Thoracic aorta (tissue), 2 donors: ENCODE measurements around the gene ACACA. TPM values are rescaled to one million over a fixed set of nuclear protein-coding genes. Genes with fewer than 3 reads are reported as not detected.
"Not testable (repeated sequence)": the region's sequence is repeated elsewhere in the genome, so short reads cannot be mapped to it uniquely, and the experiment has no call there.

Source experiments
- ATAC-seq: fragments of 150-250 bp; one replicate; pipeline ENCODE4 v1.8.0; 2017; ENCODE audit warnings: low read depth; ENCODE audit not compliant: insufficient number of reproducible peaks, low FRiP score
- DNase-seq: peaks from one replicate; pipeline ENCODE4 v3.0.0-alpha.2; 2020; ENCODE audit warnings: low spot score
- H3K27ac ChIP-seq, 2 donors: fragments of 200-600 bp; sonication (generic); 1 replicate in 1 of 2; 2 replicates in 1 of 2; pipeline ENCODE4 v1.5.1; 2016; ENCODE audit warnings: mild to moderate bottlenecking in 2 of 2, moderate library complexity in 2 of 2
- H3K27me3 ChIP-seq: fragments of 200-600 bp; sonication (generic); replicated peaks from 2 replicates; pipeline ENCODE4 v1.6.0; 2016; ENCODE audit warnings: mild to moderate bottlenecking; ENCODE audit not compliant: insufficient read depth
- H3K36me3 ChIP-seq: fragments of 200-600 bp; sonication (generic); one replicate; pipeline ENCODE4 v1.5.1; 2016
- H3K4me1 ChIP-seq, 2 donors: fragments of 200-600 bp; sonication (generic); 1 replicate in 1 of 2; 2 replicates in 1 of 2; pipeline versions ENCODE4 v1.5.1 to v1.6.0; 2016; ENCODE audit warnings: low read depth in 2 of 2, mild to moderate bottlenecking in 1 of 2; ENCODE audit not compliant: control insufficient read depth in 1 of 2
- H3K4me3 ChIP-seq: fragments of 200-600 bp; sonication (generic); 2 replicates; pipeline ENCODE4 v1.5.1; 2016; ENCODE audit warnings: mild to moderate bottlenecking
- H3K9me3 ChIP-seq: fragments of 200-600 bp; sonication (generic); 2 replicates; pipeline ENCODE4 v1.5.1; 2016
- total RNA-seq, 2 donors: library from RNA; depleted of rRNA; stranded (reverse); fragments of >200 nt; gene quantifications; one replicate each; pipeline versions ENCODE4 v1.1.0 to v1.2.3, GENCODE V29; 2016
- TF ChIP-seq, protein P1 (sequence below): fragments of 200-600 bp; sonication (generic); IDR thresholded peaks from one replicate; pipeline ENCODE4 v1.5.1; 2019; ENCODE audit warnings: antibody characterized with exemption

ACACA gene
- total RNA-seq = 10 to 100 TPM; 20.7 to 34.0 TPM

DNA sequence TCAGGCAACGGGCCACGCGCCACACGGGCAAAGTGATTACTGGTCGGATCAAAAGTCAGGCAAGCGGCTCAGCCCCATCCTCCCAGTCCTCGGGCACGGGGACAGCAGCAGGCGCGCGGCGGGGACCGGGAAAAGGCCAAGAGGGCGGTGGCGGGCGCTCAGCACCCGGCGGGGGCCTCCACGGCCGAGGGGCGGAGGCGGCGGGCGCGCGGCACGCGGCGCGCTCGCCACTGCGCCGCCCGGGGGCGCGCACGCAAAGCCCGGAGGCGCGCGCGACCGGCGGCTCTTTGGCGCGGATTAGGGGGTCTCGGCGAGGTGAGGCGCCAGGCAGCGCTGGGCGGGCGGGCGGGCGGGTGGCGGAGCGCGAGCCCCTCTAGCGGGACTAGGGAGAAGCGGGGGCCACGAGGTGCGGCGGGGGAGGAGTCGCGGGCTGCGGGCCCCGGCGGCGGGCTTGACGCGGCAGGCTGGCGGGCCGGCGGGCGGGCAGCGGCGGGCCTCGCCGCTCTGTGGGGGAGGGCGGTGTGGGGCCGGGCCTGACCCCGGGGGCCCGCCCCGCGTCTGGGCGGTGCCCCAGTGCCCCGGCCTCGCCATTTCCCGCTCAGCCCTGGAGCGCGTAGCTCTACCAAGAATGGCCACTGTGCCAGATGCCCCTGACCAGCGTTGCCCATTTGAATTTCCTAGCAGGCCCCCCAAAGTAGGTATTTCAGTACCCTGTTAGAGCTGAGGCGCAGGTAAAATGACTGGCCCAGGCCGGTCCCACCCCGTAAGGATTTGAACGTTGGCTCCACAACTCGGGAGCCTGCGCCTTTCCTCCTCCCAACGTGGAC is at the start of gene ACACA, which contains the start of gene TADA2A:
TSS of gene ACACA (minus strand) at position 202 of the 827 bp plus-strand sequence. CDS start 537 bp downstream, outside the sequence.
TSS of gene TADA2A (plus strand) at position 252 of the 827 bp plus-strand sequence. CDS start 4,480 bp downstream, outside the sequence.
- TF ChIP-seq, protein P1, sequence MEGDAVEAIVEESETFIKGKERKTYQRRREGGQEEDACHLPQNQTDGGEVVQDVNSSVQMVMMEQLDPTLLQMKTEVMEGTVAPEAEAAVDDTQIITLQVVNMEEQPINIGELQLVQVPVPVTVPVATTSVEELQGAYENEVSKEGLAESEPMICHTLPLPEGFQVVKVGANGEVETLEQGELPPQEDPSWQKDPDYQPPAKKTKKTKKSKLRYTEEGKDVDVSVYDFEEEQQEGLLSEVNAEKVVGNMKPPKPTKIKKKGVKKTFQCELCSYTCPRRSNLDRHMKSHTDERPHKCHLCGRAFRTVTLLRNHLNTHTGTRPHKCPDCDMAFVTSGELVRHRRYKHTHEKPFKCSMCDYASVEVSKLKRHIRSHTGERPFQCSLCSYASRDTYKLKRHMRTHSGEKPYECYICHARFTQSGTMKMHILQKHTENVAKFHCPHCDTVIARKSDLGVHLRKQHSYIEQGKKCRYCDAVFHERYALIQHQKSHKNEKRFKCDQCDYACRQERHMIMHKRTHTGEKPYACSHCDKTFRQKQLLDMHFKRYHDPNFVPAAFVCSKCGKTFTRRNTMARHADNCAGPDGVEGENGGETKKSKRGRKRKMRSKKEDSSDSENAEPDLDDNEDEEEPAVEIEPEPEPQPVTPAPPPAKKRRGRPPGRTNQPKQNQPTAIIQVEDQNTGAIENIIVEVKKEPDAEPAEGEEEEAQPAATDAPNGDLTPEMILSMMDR = peak; percentile 20
- Histone ChIP-seq H3K9me3 (no peaks in the 10 kb centered on the region), H3K27me3 (no peaks in the 10 kb centered on the region), H3K4me1 (peaks cover 13 to 25% of the 10 kb centered on the region in 2 donors), H3K36me3 (no peaks in the 10 kb centered on the region), H3K27ac (peak within 1 kb of the TSS; percentile 89 to 95), H3K4me3 (peak within 1 kb of the TSS; percentile 90)
- DNase-seq (peak; percentile 14), ATAC-seq (peak; percentile 77)

DNA sequence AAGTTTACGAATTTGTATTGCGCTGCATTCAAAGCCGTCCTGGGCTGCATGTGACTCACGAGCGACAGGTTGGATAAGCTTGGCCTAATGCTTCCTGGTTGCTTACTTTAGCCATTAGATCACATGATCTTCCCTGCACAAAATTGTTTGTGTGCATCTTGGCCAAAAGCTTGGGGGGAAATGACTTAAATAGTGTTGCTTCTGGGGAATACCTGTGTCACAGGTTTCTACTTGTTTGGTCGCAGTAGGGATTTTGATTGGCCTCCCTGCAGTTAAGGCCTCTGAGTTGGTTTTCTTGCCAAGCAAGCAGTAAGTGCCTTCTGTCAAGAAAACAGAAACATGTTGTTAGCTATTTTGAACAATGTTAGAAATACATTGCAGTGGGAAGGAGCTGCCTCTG is 43.5 kb upstream of the ACACA start:
- Histone ChIP-seq H3K9me3 (no peaks in the 10 kb centered on the region), H3K4me3 (no peak overlapping the region), H3K27ac (no peak overlapping the region), H3K4me1 (peaks cover 0 to 6% of the 10 kb centered on the region in 2 donors), H3K36me3 (peaks cover 11% of the 10 kb centered on the region), H3K27me3 (no peaks in the 10 kb centered on the region)
- DNase-seq (no peak), ATAC-seq (no peak)
- TF ChIP-seq, protein P1 = no peak

GRCh38 chr17:37447641-37448040 is 41.0 kb upstream of the ACACA start:
- no peaks in the 10 kb centered on the region for H3K9me3 ChIP-seq
- no peak overlapping the region for H3K4me3 ChIP-seq
- ATAC-seq (no peak), DNase-seq (no peak)
- H3K4me1 ChIP-seq = peaks cover 0 to 2% of the 10 kb centered on the region in 2 donors
- H3K36me3 ChIP-seq = peaks cover 20% of the 10 kb centered on the region
- TF ChIP-seq, protein P1 = no peak
- no peaks in the 10 kb centered on the region for H3K27me3 ChIP-seq
- H3K27ac ChIP-seq = no peak overlapping the region

DNA sequence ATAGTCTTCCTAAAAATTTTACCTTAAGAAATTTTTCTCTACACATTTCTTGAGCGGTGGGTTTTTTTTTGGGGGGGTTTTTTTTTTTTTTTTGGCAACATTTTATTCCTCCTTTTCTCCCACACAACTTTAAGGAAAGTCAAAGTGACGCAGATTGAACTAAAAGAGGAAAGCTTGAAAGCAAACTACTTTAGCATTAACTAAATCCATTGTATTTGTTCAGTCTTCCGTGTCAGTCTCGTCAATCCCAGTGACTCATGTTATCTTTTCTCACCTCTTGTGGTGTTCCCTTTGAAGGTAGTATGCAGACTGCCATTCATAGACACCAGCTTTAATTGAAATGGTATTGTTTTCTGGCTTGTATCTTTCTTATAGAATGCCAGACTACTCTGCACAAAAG is 39.4 kb upstream of the ACACA start:
- H3K4me1 ChIP-seq = no peaks in the 10 kb centered on the region
- DNase-seq = no peak
- no peaks in the 10 kb centered on the region for H3K9me3 ChIP-seq
- no peak overlapping the region for H3K27ac ChIP-seq
- no peak for ATAC-seq
- no peaks in the 10 kb centered on the region for H3K27me3 ChIP-seq
- no peak overlapping the region for H3K4me3 ChIP-seq
- TF ChIP-seq, protein P1 = no peak
- peaks cover 24% of the 10 kb centered on the region for H3K36me3 ChIP-seq

DNA sequence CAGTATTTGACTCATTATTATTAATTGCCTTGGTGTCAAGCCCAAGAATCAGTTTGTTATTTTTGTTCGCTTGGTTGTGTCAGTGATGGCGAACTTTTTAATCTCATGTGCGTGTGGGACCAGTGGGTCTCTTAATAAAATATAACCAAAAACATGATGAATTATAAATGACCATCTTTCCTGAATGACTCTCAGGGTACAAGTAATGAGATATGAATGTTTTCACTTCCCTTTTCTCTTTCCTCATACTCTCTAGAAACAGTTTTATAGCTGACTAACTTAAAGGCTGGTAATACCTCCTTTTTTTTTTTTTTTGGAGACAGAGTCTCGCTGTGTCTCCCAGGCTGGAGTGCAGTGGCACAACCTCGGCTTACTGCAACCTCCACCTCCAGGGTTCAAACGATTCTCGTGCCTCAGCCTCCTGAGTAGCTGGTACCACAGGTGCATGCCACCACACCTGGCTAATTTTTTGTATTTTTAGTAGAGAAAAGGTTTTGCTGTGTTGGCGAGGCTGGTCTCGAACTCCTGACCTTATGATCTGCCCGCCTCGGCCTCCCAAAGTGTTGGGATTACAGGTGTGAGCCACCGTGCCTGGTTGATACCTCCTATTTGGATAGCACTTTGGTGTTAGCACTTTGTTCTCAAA is 34.9 kb upstream of the ACACA start:
- not testable (repeated sequence) for H3K27ac ChIP-seq, H3K4me3 ChIP-seq, ATAC-seq, DNase-seq, H3K4me1 ChIP-seq, H3K9me3 ChIP-seq, H3K27me3 ChIP-seq
- peaks cover 30% of the 10 kb centered on the region for H3K36me3 ChIP-seq
